Kidney (tissue), 14 donors: Measurements from ENCODE around the gene WHAMM. TPM values are rescaled to one million over a fixed set of nuclear protein-coding genes. Genes with fewer than 3 reads are reported as not detected.

Experiments used
- DNase-seq, 5 donors: peaks; one replicate each; pipeline ENCODE4 v3.0.0-alpha.2; 2013 to 2020
- FAIRE-seq: peaks from 2 replicates; lab custom pipeline; 2012; peaks lifted over from hg19 to GRCh38; lab: Jason Lieb, UNC
- H3K27ac ChIP-seq, 2 donors: one replicate each; pipeline ENCODE4 v1.7.0; 2013; ENCODE audit warnings: low read depth in 2 of 2, low read length in 2 of 2, inconsistent platforms in 1 of 2
- H3K27me3 ChIP-seq: one replicate; pipeline ENCODE4 v1.7.1; 2013; ENCODE audit warnings: low read length, inconsistent platforms; ENCODE audit not compliant: control insufficient read depth, insufficient read depth
- H3K36me3 ChIP-seq, 3 donors: one replicate each; pipeline versions ENCODE4 v1.7.0 to v1.7.1; 2013; ENCODE audit warnings: low read length in 3 of 3, control low read depth in 1 of 3, inconsistent platforms in 1 of 3; ENCODE audit not compliant: insufficient read depth in 3 of 3, control insufficient read depth in 2 of 3
- H3K4me1 ChIP-seq, 3 donors: one replicate each; pipeline versions ENCODE4 v1.7.0 to v1.7.1; 2013; ENCODE audit warnings: low read length in 3 of 3, inconsistent platforms in 1 of 3, low read depth in 1 of 3; ENCODE audit not compliant: control insufficient read depth in 2 of 3, insufficient read depth in 2 of 3
- H3K4me3 ChIP-seq, 3 donors: one replicate each; pipeline versions ENCODE4 v1.7.0 to v1.8.1; 2013; ENCODE audit warnings: low read length in 3 of 3, control low read depth in 1 of 3, inconsistent platforms in 1 of 3
- H3K9ac ChIP-seq, 3 donors: one replicate each; pipeline versions ENCODE4 v1.7.0 to v1.7.1; 2013; ENCODE audit warnings: low read length in 3 of 3, control low read depth in 1 of 3, inconsistent platforms in 1 of 3
- H3K9me3 ChIP-seq, 3 donors: one replicate each; pipeline versions ENCODE4 v1.7.0 to v1.7.1; 2013; ENCODE audit warnings: low read length in 3 of 3, control low read depth in 1 of 3, inconsistent platforms in 1 of 3; ENCODE audit not compliant: control insufficient read depth in 2 of 3, insufficient read depth in 1 of 3
- CTCF ChIP-seq: IDR thresholded peaks from 3 replicates; pipeline ENCODE4 v1.5.1; 2012; ENCODE audit warnings: mild to moderate bottlenecking, moderate library complexity, borderline replicate concordance; ENCODE audit not compliant: insufficient read depth; ENCODE audit errors: extremely low read depth
- intact Hi-C: fragments of 100-400 bp; cut with DNase I; formaldehyde crosslinking; loops from one replicate; pipeline ENCODE4 v1.11.1; 2022
- polyA plus RNA-seq: library from polyadenylated mRNA; stranded (reverse); fragments of 350-450 nt; fragmentation: Illumina TruSeq; extraction: RNeasy Lipid Tissue Mini Kit (QIAGEN cat#74804); gene quantifications from one replicate; pipeline ENCODE4 v1.2.3, GENCODE V29; 2014; ENCODE audit warnings: low read depth, low replicate concordance; ENCODE audit not compliant: insufficient read depth
- total RNA-seq: library from RNA; stranded (reverse); fragmentation: NEBNext Ultra II Directional; extraction: Animal tissue kit (Norgen Biotek cat#: 25700); gene quantifications from one replicate; pipeline ENCODE4 v1.2.1, GENCODE V29; 2021
- donor health status: control.
- donor health status: control.
- donor health status: control.
- donor health status: control.
- donor health status: control.
- donor health status: DM: yes; HTN: yes; CAD: no.
- donor health status: Normal renal cell carcinoma (clear cell type).

Gene WHAMM
- total and polyA plus RNA-seq, 2 donors from 2014 or later: 4.0 to 13.8 TPM

- no peak for FAIRE-seq
- Histone ChIP-seq H3K9me3 (no peaks in the 10 kb centered on the region), H3K27me3 (no peaks in the 10 kb centered on the region), H3K36me3 (no peaks in the 10 kb centered on the region), H3K4me3 (no peak overlapping the region), H3K4me1 (no peaks in the 10 kb centered on the region), H3K27ac (no peak overlapping the region), H3K9ac (no peak overlapping the region)
- no peak for TF ChIP-seq CTCF
- intact Hi-C loops: no loop called here
- DNase-seq: peak in 1 of 5 donors; percentile 61
Measured at GRCh38 chr15:82851981-82852511, 42.6 kb downstream of the WHAMM start.

- FAIRE-seq: no peak
- TF ChIP-seq CTCF: no peak
- H3K9me3 ChIP-seq: no peaks in the 10 kb centered on the region
Measured at GRCh38 chr15:82852941-82853561, 43.6 kb downstream of the WHAMM start.

GRCh38 chr15:82854554-82854953 lies 45.1 kb downstream of the WHAMM start:
- no peak overlapping the region for H3K27ac ChIP-seq
- FAIRE-seq (no peak), DNase-seq (no peak)
- no peak for TF ChIP-seq CTCF
- H3K36me3 ChIP-seq: peaks cover 0 to 4% (median 0%) of the 10 kb centered on the region in 3 donors
- no peak overlapping the region for H3K4me3 ChIP-seq
- H3K9ac ChIP-seq: no peak overlapping the region
- intact Hi-C loops: no loop called here
- no peaks in the 10 kb centered on the region for H3K27me3 ChIP-seq
- no peaks in the 10 kb centered on the region for H3K4me1 ChIP-seq
- H3K9me3 ChIP-seq: no peaks in the 10 kb centered on the region

More at GRCh38 chr15:82852941-82853561, 43.6 kb downstream of the WHAMM start:
- intact Hi-C loops: no loop called here
- peak in 2 of 5 donors; percentile 7 to 31 for DNase-seq
- Histone ChIP-seq H3K27ac (no peak overlapping the region), H3K36me3 (no peaks in the 10 kb centered on the region), H3K4me1 (no peaks in the 10 kb centered on the region), H3K4me3 (no peak overlapping the region), H3K9ac (no peak overlapping the region), H3K27me3 (no peaks in the 10 kb centered on the region)
